Measurements from ENCODE around the gene MRPL14. TPM values are rescaled to one million over a fixed set of nuclear protein-coding genes. Genes with fewer than 3 reads are reported as not detected.

Gene MRPL14
- polyA plus RNA-seq, 1 experiment = 58.4 TPM

GRCh38 chr6:44076356-44077213 lies 50.7 kb downstream of the MRPL14 start:
- CTCF ChIA-PET = interaction anchor here (1.0 to 17.3 kb wide), 5 partner anchors 126 to 410 kb away, joined by 3 to 338 read pairs (median 41); partner anchors contain the start of gene VEGFA

DNA sequence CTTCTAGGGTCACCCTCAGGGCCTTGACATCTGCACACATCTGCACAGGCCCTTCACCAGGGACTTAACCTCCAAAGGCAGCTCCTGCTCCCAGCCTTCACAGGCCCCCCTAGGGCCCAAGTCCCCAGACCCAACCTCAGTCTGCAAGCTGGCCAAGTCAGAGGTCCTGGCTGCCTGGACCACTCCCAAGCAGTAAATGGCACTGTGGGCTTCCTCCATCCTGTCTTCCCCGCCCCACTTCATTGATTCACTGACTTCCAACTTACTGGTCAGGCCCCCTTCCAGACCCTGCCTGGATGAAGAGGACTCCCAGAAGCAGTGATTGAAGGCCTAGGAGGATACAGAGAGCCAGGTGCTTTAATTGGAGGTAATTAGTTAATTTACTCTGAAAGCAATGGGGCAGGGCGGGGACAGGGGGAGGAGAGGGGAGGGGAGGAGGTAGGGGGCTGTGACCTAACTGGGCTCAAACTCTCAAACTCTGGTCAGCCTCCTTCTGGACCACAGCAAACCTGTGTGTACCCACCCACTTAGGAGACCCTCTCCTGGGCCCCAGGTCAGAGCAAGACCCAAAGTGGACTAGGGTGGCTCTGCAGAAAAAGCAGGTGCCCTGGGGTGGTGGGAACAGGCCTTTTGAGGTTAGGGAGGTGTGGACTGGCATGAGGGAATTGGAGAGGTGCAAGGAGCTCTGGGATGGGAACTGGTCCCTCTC lies 51.5 kb downstream of the MRPL14 start:
- CTCF ChIA-PET = interaction anchor here (0.8 to 17.3 kb wide), 15 partner anchors 9 to 467 kb away, joined by 3 to 338 read pairs (median 13); partner anchors contain the start of gene VEGFA
- no peaks in the 10 kb centered on the region for H3K27me3 ChIP-seq (ENCODE audit: control insufficient read depth, insufficient read depth, low read length)
- TF ChIP-seq, protein P1, sequence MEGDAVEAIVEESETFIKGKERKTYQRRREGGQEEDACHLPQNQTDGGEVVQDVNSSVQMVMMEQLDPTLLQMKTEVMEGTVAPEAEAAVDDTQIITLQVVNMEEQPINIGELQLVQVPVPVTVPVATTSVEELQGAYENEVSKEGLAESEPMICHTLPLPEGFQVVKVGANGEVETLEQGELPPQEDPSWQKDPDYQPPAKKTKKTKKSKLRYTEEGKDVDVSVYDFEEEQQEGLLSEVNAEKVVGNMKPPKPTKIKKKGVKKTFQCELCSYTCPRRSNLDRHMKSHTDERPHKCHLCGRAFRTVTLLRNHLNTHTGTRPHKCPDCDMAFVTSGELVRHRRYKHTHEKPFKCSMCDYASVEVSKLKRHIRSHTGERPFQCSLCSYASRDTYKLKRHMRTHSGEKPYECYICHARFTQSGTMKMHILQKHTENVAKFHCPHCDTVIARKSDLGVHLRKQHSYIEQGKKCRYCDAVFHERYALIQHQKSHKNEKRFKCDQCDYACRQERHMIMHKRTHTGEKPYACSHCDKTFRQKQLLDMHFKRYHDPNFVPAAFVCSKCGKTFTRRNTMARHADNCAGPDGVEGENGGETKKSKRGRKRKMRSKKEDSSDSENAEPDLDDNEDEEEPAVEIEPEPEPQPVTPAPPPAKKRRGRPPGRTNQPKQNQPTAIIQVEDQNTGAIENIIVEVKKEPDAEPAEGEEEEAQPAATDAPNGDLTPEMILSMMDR (IDR thresholded peaks at IDR 0.05; ENCODE audit: insufficient read depth, low read depth, low read length) = no peak
- no peaks in the 10 kb centered on the region for H3K36me3 ChIP-seq (ENCODE audit: control insufficient read depth, insufficient read depth, low read length)
- DNase-seq (ENCODE audit: low read depth) = no peak
- POLR2A ChIA-PET = interaction anchor here (0.5 kb wide), 1 partner anchor 300 kb away, joined by 8 read pairs; no protein-coding TSS in a partner anchor
- no peak overlapping the region for H3K4me3 ChIP-seq (ENCODE audit: low read depth, low read length)

More at GRCh38 chr6:44076356-44077213, 50.7 kb downstream of the MRPL14 start:
- H3K4me3 ChIP-seq (ENCODE audit: low read depth, low read length) = no peak overlapping the region
- POLR2A ChIA-PET = no interaction called here
- H3K27me3 ChIP-seq (ENCODE audit: control insufficient read depth, insufficient read depth, low read length) = no peaks in the 10 kb centered on the region
- no peaks in the 10 kb centered on the region for H3K36me3 ChIP-seq (ENCODE audit: control insufficient read depth, insufficient read depth, low read length)
- TF ChIP-seq, protein P1 (IDR thresholded peaks at IDR 0.05; ENCODE audit: insufficient read depth, low read depth, low read length) = no peak
- no peak for DNase-seq (ENCODE audit: low read depth)

- no peak overlapping the region for H3K4me3 ChIP-seq (ENCODE audit: low read depth, low read length)
- DNase-seq (ENCODE audit: low read depth) = no peak
- ChIA-PET CTCF (interaction anchor here (0.6 to 17.3 kb wide), 38 partner anchors 10 to 620 kb away, joined by 3 to 338 read pairs (median 5); partner anchors contain the start of genes DLK2 and VEGFA), POLR2A (interaction anchor here (0.5 to 1.9 kb wide), 2 partner anchors 299 to 305 kb away, joined by 7 to 8 read pairs; partner anchors contain the start of gene VEGFA)
- no peaks in the 10 kb centered on the region for H3K27me3 ChIP-seq (ENCODE audit: control insufficient read depth, insufficient read depth, low read length)
- no peaks in the 10 kb centered on the region for H3K36me3 ChIP-seq (ENCODE audit: control insufficient read depth, insufficient read depth, low read length)
- TF ChIP-seq, protein P1 (IDR thresholded peaks at IDR 0.05; ENCODE audit: insufficient read depth, low read depth, low read length) = no peak
Measured at GRCh38 chr6:44074813-44075646, 52.2 kb downstream of the MRPL14 start.

DNA sequence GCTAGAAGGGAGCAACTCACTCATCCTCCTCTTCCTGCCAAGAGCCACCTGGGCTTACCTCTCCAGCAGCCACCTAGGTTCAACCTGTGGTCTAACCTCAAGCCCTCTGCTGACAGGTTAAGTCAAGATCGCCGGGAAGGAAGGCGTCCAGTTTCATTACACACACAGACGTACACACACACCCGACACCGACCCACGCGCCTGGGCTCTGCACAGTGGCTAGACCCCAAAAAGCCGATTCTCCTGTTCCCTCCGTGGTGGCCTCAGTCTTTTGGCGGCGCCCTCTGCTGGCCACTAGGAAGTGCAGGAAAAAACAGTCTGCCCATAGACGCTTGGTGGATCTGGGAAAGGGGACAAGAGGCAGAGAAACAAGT lies 52.8 kb downstream of the MRPL14 start:
- POLR2A ChIA-PET = interaction anchor here (1.9 kb wide), 1 partner anchor 305 kb away, joined by 7 read pairs; the partner anchor contains the start of gene VEGFA

More for the DNA sequence above, 52.8 kb downstream of the MRPL14 start:
- H3K36me3 ChIP-seq (ENCODE audit: control insufficient read depth, insufficient read depth, low read length) = no peaks in the 10 kb centered on the region
- no peak for DNase-seq (ENCODE audit: low read depth)
- TF ChIP-seq, protein P1 (IDR thresholded peaks at IDR 0.05; ENCODE audit: insufficient read depth, low read depth, low read length) = peak; percentile 93
- H3K27me3 ChIP-seq (ENCODE audit: control insufficient read depth, insufficient read depth, low read length) = no peaks in the 10 kb centered on the region
- CTCF ChIA-PET = interaction anchor here (0.6 to 17.3 kb wide), 42 partner anchors 9 to 619 kb away, joined by 3 to 338 read pairs (median 4); partner anchors contain the start of genes DLK2 and VEGFA
- no peak overlapping the region for H3K4me3 ChIP-seq (ENCODE audit: low read depth, low read length)
